Renal pelvis (tissue), 4 donors: ENCODE measurements around the gene AGPAT2. TPM values are rescaled to one million over a fixed set of nuclear protein-coding genes. Genes with fewer than 3 reads are reported as not detected.
"Not testable (repeated sequence)": the region's sequence is repeated elsewhere in the genome, so short reads cannot be mapped to it uniquely, and the experiment has no call there.

Experiments used
- DNase-seq: peaks from one replicate; pipeline ENCODE4 v3.0.0-alpha.2; 2013
- polyA plus RNA-seq, 3 donors: library from polyadenylated mRNA; unstranded; fragments of 120-200 nt; gene quantifications; one replicate each; pipeline ENCODE4 v1.2.1, GENCODE V29; 2013; ENCODE audit not compliant: insufficient read length in 3 of 3

The AGPAT2 gene
- polyA plus RNA-seq, 3 donors, result 51.5 to 61.0 (median 59.4) TPM

GRCh38 chr9:136707849-136708517 is 20.7 kb upstream of the AGPAT2 start:
- no peak for DNase-seq

GRCh38 chr9:136707011-136707410 is 19.8 kb upstream of the AGPAT2 start:
- DNase-seq, result no peak

GRCh38 chr9:136705564-136705963 is 18.3 kb upstream of the AGPAT2 start:
- no peak for DNase-seq

- not testable (repeated sequence) for DNase-seq
Observed at GRCh38 chr9:136704741-136705140, 17.5 kb upstream of the AGPAT2 start.

- DNase-seq, result no peak
Observed at GRCh38 chr9:136703276-136703860, 16.1 kb upstream of the AGPAT2 start.

- no peak for DNase-seq
Observed at GRCh38 chr9:136701668-136702053, 14.4 kb upstream of the AGPAT2 start.

GRCh38 chr9:136700959-136701667 is 13.9 kb upstream of the AGPAT2 start:
- no peak for DNase-seq

- no peak for DNase-seq
Observed at GRCh38 chr9:136700304-136700703, 13.0 kb upstream of the AGPAT2 start.

- no peak for DNase-seq
Observed at GRCh38 chr9:136698635-136699246, 11.5 kb upstream of the AGPAT2 start.

GRCh38 chr9:136697821-136698526 is 10.7 kb upstream of the AGPAT2 start:
- no peak for DNase-seq

- no peak for DNase-seq
Observed at GRCh38 chr9:136697146-136697820, 10.0 kb upstream of the AGPAT2 start.

GRCh38 chr9:136696502-136696901 is 9.2 kb upstream of the AGPAT2 start:
- no peak for DNase-seq

- DNase-seq, result no peak
Observed at GRCh38 chr9:136695955-136696354, 8.7 kb upstream of the AGPAT2 start.

- no peak for DNase-seq
Observed at GRCh38 chr9:136695435-136695895, 8.2 kb upstream of the AGPAT2 start.

GRCh38 chr9:136694872-136695247 is 7.6 kb upstream of the AGPAT2 start:
- no peak for DNase-seq

- no peak for DNase-seq
Observed at GRCh38 chr9:136694163-136694871, 7.1 kb upstream of the AGPAT2 start.

GRCh38 chr9:136693490-136694162 is 6.4 kb upstream of the AGPAT2 start:
- no peak for DNase-seq

- no peak for DNase-seq
Observed at GRCh38 chr9:136693135-136693489, 5.9 kb upstream of the AGPAT2 start.

- no peak for DNase-seq
Observed at GRCh38 chr9:136692185-136693134, 5.2 kb upstream of the AGPAT2 start.
